ENCODE data around the gene GANAB.

GANAB gene

GRCh38 chr11:62577046-62577714, 69.2 kb downstream of the GANAB start:
- H3K36me3 ChIP-seq (ENCODE audit: insufficient read depth, low read length) = peaks cover 38% of the 10 kb centered on the region
- no peaks in the 10 kb centered on the region for H3K9me3 ChIP-seq (ENCODE audit: low read length)
- H3K27me3 ChIP-seq (ENCODE audit: control insufficient read depth in 1 of 2, insufficient read depth in 2 of 2, low read length in 2 of 2) = no peaks in the 10 kb centered on the region
- no peak overlapping the region for H3K4me3 ChIP-seq (ENCODE audit: low read depth in 1 of 2, low read length in 2 of 2)
- H3K4me1 ChIP-seq (ENCODE audit: insufficient read depth, low read length) = peaks cover 20% of the 10 kb centered on the region
- no peak overlapping the region for H3K27ac ChIP-seq (ENCODE audit: low read depth, low read length)
- no peak overlapping the region for H3K9ac ChIP-seq (ENCODE audit: low read length)

- peak overlapping the region in 1 of 2 donors; percentile 96 for H3K4me3 ChIP-seq (ENCODE audit: low read depth in 1 of 2, low read length in 2 of 2)
Observed at GRCh38 chr11:62575837-62576236, 70.6 kb downstream of the GANAB start.

GRCh38 chr11:62575156-62575555, 71.3 kb downstream of the GANAB start:
- H3K27me3 ChIP-seq (ENCODE audit: control insufficient read depth in 1 of 2, insufficient read depth in 2 of 2, low read length in 2 of 2) = no peaks in the 10 kb centered on the region
- peaks cover 23% of the 10 kb centered on the region for H3K4me1 ChIP-seq (ENCODE audit: insufficient read depth, low read length)
- peak overlapping the region; percentile 79 for H3K9ac ChIP-seq (ENCODE audit: low read length)
- peak overlapping the region; percentile 53 to 96 for H3K4me3 ChIP-seq (ENCODE audit: low read depth in 1 of 2, low read length in 2 of 2)
- H3K9me3 ChIP-seq (ENCODE audit: low read length) = no peaks in the 10 kb centered on the region
- H3K27ac ChIP-seq (ENCODE audit: low read depth, low read length) = peak overlapping the region; percentile 94
- H3K36me3 ChIP-seq (ENCODE audit: insufficient read depth, low read length) = peaks cover 49% of the 10 kb centered on the region

More at GRCh38 chr11:62575837-62576236, 70.6 kb downstream of the GANAB start:
- Histone ChIP-seq H3K27ac (ENCODE audit: low read depth, low read length) (no peak overlapping the region), H3K4me1 (ENCODE audit: insufficient read depth, low read length) (peaks cover 23% of the 10 kb centered on the region), H3K36me3 (ENCODE audit: insufficient read depth, low read length) (peaks cover 44% of the 10 kb centered on the region), H3K9ac (ENCODE audit: low read length) (no peak overlapping the region), H3K9me3 (ENCODE audit: low read length) (no peaks in the 10 kb centered on the region), H3K27me3 (ENCODE audit: control insufficient read depth in 1 of 2, insufficient read depth in 2 of 2, low read length in 2 of 2) (no peaks in the 10 kb centered on the region)

All from muscle layer of colon (tissue), 2 donors.